IPS DF 4.7 (cell line): ENCODE results near the gene SENP1.

Source experiments
- DNase-seq: peaks from one replicate; pipeline ENCODE4 v3.0.0-alpha.2; 2013; ENCODE audit warnings: low spot score; ENCODE audit errors: extremely low read depth

Gene SENP1

DNA sequence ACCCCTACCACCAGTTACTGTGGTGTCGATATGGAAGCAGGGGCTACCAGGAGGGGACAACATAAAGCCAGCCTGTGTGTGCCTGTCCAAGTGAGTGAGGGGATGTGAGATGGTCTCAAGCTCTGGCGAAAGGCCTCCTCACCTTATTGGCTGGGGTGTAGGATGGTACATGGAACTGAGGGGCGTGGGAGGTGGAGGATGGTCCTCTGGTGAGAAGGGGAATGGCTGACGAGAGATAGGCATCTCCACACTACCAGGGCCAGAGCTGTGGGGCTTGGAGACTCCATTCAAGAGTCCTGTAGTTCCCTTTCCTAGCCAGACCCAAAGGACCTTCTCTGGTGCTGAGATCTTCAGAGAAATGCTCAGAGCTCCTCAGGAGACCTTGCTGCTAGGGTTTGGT, 69.1 kb downstream of the SENP1 start:
- no peak for DNase-seq

DNA sequence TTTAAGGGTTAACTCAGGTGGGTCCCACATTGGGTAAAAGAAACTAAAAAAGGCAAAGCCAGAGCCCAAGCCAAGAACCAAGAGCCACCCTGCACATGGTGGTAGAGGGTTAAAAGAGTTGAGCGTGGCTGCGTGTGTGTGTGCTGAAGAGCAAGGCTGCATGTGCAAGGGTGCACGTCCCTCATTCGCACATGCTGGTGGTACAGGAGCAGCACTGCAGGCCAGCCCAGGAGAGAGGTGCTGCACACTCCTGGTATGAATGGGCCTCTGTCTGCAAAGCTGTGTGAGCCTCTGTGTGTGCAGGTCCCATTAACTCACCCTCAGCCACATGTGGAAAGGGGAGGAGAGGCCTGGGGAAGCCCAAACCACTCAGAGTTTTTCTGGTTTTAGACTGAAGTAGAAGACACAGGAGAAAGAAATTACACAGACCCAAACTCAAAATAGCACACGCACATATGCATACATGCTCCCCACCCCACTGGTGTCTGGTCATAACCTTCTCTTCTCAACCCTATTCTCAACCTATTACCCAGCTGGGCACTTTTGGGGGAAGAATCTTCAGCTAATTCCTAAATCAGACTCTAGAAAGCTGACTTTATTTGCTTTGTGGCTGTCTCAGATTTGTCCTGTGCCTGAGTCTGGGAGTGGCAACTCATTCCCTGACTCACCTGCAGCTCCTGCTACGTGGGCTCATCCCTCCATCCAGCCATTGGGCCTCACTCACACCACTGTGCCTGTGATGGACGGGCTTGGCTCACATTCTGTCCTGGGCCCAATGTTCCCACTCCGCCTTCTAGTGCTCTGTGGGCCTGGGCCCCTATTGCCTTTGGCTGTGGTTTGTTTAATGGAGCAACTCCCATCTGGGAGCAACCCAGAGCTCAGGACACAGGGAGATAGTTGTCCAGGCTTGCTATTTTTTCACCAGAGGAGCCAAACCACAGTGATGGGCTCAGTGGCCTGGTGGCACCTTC, 70.8 kb downstream of the SENP1 start:
- no peak for DNase-seq

DNA sequence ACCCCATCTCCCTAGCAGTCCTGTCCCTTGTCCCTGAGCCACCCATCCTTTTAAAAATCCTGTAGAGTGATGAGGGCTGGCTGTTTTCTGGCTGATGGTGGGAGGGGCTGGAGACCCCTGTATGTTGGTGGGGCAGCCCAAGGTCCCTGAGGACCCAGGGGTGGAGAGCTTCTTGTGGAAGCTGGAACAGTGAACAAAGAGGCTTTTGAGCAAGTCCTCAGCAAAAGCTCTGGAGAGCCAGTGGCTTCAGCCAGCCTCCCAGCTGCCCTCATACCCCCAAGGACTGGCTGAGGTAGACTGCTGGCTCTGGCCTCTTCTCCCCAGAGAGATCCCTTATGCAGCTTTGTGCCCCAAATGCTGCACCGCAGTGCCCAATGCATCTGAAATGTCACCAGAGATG, 72.4 kb downstream of the SENP1 start:
- DNase-seq, result no peak

DNA sequence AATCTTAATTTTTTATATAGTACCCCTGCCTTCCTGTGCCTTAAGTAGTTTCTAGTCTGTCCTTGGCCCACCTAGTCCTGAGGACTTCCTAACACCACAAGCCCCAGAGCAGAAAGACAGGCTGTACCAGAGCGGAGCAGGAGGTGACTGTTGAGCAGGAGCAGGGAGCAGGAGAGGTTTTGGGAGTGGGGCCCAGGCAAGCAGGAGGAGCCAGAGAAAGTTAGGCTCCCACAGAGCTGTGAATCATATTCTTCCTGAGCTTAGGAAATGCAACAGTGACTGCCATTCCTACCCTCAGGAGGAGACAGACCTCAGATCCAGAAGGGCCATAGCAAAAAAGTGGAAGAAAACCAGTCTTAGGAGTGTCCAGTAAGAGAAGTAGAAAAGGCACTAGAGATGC, 73.3 kb downstream of the SENP1 start:
- no peak for DNase-seq

DNA sequence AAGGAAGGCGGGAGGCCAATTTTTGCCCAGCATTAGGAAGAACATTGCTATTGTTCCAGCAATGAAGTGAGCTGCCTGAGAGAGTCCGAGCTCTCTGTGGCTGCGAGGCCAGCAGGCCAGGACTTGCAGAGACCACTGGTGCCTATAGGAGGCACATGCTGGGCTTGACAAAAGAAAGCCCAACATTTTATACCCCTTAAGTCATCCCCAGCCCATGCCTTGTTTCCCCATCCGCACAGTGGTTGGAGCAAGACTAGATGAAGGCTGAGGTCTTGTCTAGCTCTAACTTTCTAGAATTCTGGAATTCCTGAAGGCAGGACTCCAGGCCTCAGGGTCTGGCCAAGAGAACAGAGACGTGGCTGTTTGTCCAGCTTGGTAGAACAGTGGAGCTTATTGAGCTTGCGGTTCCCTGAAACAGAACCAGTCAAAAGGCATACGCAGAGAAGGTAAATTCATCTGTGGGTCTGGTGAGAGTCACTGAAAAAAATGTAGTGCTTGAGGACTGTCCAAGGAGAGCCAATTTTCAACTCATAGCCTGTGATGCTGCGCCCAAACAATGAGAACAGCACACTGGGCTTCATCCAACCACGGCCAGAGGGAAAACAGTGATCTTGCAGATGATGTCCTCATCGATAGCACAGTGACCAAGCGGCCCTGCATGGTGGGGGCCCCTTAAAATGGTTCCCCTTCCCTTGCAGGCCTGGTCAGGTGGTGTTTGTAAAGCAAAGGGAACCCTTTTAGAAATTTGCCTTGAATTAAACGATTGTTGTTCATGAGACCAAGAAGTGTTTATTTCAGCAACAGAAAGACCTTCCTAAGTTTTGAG, 74.5 kb downstream of the SENP1 start:
- no peak for DNase-seq

DNA sequence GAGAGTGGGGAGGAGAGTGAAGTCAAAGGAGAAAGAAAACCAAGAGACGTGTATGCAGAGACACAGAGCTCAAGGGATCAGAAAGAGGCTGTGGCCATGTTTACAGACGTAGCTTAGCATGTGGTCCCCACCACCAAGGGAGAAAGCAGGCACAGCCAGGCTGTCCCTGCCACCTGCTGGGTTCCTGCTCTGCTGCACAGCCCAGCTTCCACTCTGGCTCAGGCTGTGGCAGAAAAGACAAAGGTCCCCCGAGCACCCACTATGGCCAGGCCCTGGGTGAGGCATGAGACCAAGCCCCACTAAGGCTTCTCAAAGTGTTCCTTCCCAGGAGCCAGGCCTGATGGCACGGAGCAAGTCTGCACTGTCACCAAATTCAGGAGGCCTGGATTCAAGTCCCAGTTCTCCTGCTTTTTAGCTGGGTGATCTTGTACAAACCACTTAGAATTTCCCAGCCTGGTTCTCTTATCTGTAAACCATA, 75.7 kb downstream of the SENP1 start:
- DNase-seq, result no peak

DNA sequence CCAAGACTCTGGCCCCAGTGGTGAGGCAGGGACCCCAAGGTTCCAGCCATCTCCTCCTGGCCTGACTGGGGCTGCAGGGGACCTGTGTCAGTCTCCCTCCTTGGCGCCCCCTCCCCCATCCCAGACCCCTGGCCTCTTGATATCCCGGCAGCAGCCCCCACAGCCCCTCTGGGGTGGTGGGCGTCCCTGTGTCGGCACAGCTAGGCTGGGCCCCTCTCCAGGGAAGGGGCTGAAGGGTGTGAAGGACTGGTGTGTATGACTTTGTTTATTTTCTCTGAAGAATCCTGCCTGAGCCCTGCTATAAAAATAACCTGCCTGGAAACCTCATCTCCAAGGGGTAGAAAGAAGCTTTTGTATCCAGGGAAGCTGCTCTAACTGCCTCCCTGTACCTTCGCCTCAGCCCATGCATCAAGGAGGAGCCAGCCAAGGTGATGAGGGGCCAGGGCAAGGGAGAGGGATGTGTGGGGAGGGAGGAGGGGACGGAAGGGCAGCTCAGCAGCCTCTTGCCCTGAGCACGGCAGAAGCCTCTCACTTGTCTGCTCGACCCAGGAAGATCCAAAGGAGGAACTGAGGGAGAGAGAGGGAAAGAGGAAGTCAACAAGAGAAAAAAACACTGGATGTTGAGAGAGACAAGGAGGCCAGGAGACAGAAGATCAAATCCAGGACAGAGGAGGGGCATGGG, 76.2 kb downstream of the SENP1 start:
- DNase-seq, result no peak

DNA sequence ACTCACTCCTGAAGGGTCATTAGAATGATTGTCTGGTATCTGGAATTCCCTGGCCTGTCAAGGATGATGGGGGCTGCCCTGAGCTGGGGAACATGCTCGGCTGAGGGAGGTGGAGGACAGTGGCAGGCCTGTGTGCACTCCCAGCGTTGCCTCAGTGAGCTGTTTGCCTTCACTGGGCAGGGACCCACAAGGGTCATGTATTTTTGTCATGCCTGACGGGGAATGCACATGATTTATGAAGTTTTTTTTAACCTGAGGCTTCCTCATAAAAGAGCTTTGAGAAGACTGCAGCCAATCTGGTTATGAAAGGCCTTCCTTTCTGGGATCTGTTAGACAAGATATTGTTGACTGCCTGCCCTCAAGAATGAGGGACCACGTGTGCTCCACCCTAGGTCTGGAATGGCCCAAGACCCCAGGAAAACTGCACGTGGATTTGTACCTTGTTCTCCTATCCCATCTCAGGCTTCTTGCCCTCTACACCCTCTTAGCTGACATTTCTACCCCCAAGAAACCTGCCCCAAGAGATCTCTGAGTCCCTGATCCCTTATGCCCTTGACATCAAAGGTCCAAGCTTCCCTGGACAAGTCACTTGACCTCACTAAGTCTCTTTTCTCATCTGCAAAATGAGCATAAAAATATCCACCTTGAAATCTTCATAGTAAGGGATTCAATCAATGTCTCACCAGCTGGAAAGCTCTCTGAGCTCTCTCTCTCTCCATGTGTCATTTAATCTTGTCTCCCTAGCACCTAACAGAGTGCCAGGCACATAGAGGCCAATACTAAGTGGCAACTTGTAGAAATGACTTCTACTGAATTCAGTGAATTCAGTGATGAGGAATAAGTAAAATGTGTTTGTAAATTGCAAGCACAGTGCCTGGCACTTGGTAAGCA, 77.1 kb downstream of the SENP1 start:
- DNase-seq, result no peak

DNA sequence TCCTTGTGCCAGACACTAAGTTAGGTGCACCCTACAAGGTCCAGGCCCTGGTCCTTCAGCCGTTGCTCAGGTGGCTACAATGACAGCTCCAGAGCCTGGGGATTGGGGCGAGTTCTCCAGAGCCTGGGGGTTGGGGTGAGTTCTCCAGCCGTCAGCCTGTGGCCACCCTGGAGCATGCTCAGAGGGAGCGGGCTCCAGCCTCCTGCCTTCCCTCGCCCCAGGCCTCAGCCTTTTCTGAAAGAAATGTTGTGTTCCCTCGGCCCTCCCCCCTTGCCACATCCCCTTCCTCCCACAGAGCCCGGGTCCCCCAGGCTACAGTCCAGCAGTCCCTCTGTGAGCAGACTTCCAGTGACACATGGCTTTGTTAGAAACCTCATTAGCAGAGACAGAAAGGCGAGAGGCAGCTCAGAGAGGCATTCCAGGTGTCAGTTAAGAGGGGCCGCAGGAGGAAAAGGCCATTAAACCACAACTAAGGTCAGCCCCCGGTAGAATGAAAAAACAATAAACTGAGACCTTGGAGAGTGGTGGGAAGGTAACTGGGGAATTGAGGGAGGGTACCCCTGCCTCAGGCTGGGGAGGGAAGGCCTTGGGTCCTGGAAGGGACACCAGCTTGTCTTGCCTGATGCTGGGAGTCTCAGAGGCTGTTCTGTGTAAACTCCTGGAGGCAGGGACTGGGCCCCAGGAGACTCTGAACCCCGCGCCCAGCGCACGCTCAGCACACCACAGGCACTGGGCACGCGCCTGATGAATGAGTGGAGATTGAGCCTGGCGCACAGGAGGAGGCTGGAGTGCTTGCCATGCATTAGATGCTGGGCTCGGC, 78.5 kb downstream of the SENP1 start:
- DNase-seq, result no peak

DNA sequence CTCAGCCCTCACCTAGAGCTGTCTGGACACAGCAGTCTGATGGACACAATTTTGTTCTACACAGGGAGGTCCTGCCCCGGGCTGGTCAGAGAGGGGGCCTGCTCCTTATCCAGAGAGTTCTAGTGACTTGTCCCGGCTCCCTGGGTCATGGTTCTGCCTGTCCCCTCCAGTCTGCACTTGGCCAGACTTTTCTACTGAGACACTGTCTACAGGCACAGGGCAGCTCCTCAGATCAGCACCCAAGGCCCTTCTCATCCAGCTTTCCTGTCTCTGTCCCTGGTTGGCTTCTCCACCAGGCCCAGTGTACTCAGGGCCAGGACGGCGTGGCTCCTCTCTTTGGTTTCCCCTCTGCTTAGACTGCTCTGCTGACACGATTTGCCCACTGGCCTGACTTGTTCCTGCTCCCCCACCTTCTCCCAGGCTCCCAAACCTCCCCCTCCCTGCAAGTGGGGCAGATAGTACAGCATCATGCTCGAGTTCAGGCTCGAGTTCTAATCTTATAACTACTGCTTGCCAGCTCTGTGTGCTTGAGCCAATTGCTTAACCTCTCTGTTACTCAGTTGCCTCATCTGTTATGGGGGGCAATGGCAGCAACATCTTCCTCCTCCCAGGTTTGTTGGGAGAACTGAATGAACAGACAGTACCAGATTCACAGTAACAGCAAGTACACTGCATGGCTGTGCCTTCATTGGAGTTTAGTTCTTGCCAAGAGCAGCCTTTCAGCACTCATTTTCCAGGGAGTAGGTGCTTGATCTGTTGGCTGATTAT, 79.6 kb downstream of the SENP1 start:
- no peak for DNase-seq

DNA sequence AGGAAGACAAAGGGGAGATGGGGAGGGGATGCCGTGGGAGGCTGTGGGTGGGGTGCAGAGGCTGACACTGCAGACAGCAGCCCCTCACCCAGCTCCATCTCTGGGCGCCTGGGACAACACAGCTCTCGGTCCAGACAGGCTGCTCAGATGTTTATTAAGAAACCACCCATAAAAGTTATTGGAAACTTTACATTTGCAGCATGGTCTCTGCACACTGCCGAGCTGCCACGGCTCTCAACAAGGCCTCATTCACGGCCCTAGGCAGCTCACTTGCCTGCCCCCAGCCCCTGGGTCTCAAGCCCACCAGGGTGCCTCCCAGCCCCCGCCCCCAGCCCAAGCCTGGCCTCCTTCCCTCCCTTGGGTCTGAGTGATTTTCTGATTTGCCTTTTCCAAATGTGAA, 80.6 kb downstream of the SENP1 start:
- no peak for DNase-seq

DNA sequence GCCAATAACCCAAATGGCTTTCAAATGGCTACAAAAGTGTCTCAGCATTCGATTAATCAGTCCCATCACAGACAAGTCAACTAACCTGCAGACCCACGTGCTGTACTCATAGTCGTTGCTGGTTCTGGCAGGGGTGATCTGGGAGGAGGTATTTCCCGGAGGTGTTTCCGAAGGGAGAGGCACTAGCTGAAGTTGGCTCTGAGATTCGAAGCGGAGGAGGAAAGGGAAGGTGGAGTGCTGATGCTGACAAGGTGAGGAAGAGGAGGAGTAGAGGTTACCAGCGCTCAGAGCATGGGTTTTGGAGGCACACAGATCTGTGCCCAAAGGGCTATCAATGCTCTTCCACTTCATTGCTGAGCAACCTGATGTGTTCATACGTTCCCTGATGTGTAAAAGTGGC, 81.1 kb downstream of the SENP1 start:
- no peak for DNase-seq

DNA sequence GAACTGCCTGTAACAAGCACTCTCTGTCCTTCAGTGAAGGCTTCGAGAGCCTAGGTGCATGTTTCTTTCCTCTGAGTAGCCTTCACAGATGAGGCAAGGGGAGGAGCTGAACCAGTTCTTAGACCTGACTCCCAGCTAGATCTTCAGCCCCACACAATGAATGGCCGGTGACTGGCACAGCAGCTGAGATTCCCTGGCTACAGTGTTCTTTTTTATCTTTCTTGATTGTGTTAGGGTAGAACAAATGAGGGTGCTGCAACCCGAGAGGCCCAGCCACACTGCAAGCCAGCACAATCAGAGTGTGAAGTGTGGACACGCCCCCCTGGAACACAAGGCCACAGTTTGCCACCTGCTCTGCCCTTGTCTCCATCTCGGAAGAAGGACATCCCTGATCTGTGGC, 82.5 kb downstream of the SENP1 start:
- no peak for DNase-seq

DNA sequence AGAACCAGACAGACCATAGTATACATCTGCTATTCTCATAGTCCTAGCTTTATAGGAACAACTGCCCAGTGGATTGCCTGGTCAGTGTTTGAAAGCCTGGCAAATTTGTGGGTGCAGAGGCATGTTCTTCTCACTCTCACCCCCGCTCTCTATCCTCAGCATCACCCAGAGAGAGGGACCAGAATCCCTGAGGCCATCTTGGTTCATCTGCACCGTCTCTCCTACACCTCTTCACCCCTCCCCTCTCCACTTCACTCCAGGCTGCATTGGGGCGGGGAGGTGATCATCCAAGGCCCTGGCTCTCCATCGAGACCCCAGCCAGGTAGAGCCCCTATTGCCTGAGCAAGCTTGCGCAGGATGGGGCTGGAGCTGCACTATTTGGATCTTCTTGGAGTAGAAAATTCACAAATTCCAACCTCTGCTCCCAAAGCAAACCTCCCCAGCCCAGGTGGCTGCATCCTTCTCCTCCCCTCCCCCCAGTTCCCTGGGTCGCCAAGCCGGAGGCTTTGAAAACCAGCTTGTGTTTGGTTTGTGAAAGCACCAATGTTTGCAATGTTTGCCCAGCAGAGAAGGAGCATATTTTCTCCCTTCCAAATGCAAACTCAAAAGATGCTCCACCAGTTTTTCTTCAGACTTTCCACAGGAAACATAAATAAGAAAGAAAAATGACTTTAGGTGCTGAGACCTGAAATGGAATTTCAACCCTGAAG, 83.0 kb downstream of the SENP1 start:
- DNase-seq, result no peak

DNA sequence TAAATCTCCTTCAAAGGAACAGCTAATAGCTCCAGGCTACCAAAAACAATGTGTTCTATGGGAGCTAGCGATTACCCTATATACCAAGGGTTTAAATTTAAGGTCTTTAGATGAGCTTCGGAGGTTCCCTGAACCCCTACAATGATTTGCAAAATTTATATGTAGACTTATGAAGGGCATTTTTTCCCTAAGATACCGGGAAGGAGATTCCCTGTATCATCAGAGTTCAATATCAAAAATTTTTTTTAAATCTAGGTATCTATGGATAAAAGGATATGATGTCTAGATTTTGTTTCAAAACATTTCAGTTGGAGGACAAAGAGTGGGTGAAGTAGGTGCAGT, 83.7 kb downstream of the SENP1 start:
- no peak for DNase-seq

DNA sequence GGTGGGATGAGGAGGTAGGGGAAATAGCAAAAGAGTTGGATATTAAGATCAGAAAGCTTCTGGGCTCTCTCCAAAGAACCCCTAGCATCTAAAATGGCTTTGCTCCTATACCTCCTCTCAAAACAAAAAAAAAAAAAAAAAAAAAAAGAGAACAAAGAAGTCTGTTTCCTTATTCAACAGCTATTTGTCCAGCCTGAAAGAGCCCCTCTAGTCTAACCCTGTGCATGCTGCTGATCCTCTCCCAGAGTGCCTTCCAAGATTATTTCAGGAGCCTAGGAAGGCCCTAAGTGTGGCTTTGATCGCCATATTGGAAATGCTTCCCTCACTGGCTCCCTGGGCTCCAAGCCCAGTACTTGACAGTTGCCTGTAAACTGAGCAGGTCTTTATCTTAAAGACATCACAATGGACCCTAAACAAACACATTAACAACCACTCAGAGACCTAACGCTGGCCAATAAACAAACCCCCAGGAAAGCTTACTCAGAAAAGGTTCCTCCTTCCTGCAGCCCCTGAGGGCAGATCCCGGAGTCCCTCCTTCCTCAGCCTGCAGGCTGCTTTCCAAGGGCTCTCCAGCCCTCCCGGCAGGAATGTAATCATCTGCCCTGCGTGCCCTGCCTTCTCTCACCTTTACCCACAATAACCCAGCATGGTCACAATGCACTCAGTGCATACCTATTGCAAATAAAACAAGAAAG, 84.2 kb downstream of the SENP1 start:
- DNase-seq, result peak; percentile 87

DNA sequence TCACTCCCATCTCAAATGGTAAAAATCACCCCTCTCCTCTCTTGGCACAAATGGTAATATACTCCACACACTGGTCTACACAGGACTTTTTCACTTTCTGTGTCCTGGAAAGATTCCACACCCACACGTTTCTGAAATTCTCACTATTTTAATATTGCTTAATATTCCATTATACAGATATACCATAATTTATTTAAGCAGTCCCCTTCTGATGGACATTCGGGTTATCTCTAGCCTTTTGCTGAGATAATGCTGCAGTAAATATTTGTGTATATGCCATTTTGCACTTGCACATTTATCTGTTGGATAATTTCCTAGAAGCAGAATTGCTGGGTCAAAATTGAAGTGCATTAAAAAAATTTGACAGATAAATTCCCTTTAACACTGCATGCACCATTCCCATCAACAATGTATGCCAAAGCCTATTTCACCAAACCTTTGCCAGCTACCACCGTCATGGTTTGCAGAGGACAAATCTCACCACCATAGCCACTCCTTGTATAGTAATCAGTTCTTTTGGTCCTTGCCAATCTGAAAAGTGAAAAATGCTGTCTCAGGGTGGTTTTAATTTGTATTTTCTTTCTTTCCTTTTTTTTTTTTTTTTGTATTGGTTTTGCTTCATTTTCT, 86.1 kb downstream of the SENP1 start:
- DNase-seq, result no peak

DNA sequence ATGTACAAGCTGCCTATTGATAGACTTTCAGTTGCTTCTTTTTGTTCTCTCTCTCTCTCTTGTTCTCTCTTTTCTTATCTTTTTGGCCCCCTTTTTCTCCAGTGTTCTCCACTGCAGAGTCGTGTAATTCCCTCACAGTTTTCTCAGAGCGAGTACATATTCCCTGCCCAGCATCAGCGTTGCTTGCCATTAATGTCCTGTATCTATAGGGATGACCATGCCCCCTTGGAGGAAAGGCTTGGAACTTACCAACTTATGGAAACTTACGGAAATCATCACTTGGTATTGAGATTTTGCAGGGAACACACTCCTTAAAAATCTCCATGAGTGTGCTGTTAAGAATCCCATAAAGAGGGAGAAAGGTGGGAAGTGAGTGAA, 87.3 kb downstream of the SENP1 start:
- no peak for DNase-seq
